Liver (tissue), 9 donors: ENCODE results near the gene AGL. TPM values are rescaled to one million over a fixed set of nuclear protein-coding genes. Genes with fewer than 3 reads are reported as not detected.

ENCODE experiments used
- DNase-seq: peaks from one replicate; pipeline ENCODE4 v3.0.0-alpha.2; 2017; ENCODE audit warnings: low spot score
- H3K27ac ChIP-seq, 2 donors: one replicate each; pipeline ENCODE4 v1.7.0; 2013; ENCODE audit warnings: inconsistent platforms in 2 of 2, low read length in 2 of 2, control low read depth in 1 of 2, low read depth in 1 of 2, mild to moderate bottlenecking in 1 of 2
- H3K27me3 ChIP-seq, 4 donors: one replicate each; pipeline versions ENCODE4 v1.6.1 to v1.7.0; 2013; ENCODE audit warnings: low read length in 3 of 4, inconsistent platforms in 1 of 4, mild to moderate bottlenecking in 1 of 4, moderate library complexity in 1 of 4; ENCODE audit not compliant: control insufficient read depth in 4 of 4, insufficient read depth in 4 of 4
- H3K36me3 ChIP-seq, 4 donors: one replicate each; pipeline versions ENCODE4 v1.6.1 to v1.7.0; 2013; ENCODE audit warnings: low read length in 3 of 4, mild to moderate bottlenecking in 3 of 4, low read depth in 1 of 4, moderate library complexity in 1 of 4; ENCODE audit not compliant: control insufficient read depth in 4 of 4, insufficient read depth in 3 of 4
- H3K4me1 ChIP-seq, 4 donors: one replicate each; pipeline versions ENCODE4 v1.6.1 to v1.7.0; 2013; ENCODE audit warnings: low read length in 3 of 4, mild to moderate bottlenecking in 3 of 4, moderate library complexity in 1 of 4; ENCODE audit not compliant: control insufficient read depth in 4 of 4, insufficient read depth in 4 of 4
- H3K4me3 ChIP-seq, 3 donors: one replicate each; pipeline versions ENCODE4 v1.6.1 to v1.7.0; 2013; ENCODE audit warnings: low read length in 3 of 3, control low read depth in 1 of 3, low read depth in 1 of 3, mild to moderate bottlenecking in 1 of 3
- H3K9ac ChIP-seq, 2 donors: one replicate each; pipeline ENCODE4 v1.7.0; 2013; ENCODE audit warnings: low read length in 2 of 2, mild to moderate bottlenecking in 2 of 2, moderate library complexity in 2 of 2, control low read depth in 1 of 2, low read depth in 1 of 2
- H3K9me3 ChIP-seq, 4 donors: one replicate each; pipeline versions ENCODE4 v1.6.1 to v1.7.0; 2013; ENCODE audit warnings: low read length in 3 of 4; ENCODE audit not compliant: control insufficient read depth in 4 of 4
- ATF3 ChIP-seq: IDR thresholded peaks from 2 replicates; pipeline ENCODE4 v1.6.1; 2016; ENCODE audit warnings: antibody characterized with exemption
- EGR1 ChIP-seq, 2 donors: IDR thresholded peaks; 2 replicates each; pipeline ENCODE4 v1.6.1; 2016 to 2018; ENCODE audit warnings: antibody characterized with exemption in 2 of 2, low read depth in 2 of 2
- FOXA1 ChIP-seq: IDR thresholded peaks from 2 replicates; pipeline ENCODE4 v1.6.1; 2016; ENCODE audit warnings: antibody characterized with exemption
- FOXA2 ChIP-seq: IDR thresholded peaks from 2 replicates; pipeline ENCODE4 v1.6.1; 2016; ENCODE audit warnings: antibody characterized with exemption
- GABPA ChIP-seq, 2 donors: IDR thresholded peaks in 1 of 2; conservative IDR thresholded peaks in 1 of 2; 2 replicates each; pipeline ENCODE4 v1.6.1; 2016; ENCODE audit warnings: antibody characterized with exemption in 2 of 2, mild to moderate bottlenecking in 1 of 2, moderate library complexity in 1 of 2
- JUND ChIP-seq, 2 donors: IDR thresholded peaks; 2 replicates each; pipeline ENCODE4 v1.6.1; 2016; ENCODE audit warnings: antibody characterized with exemption in 2 of 2
- NR2F2 ChIP-seq: IDR thresholded peaks from 2 replicates; pipeline ENCODE4 v1.6.1; 2016; ENCODE audit warnings: antibody characterized with exemption
- RAD21 ChIP-seq, 2 donors: IDR thresholded peaks; 2 replicates each; pipeline ENCODE4 v1.6.1; 2016; ENCODE audit warnings: antibody characterized with exemption in 2 of 2, mild to moderate bottlenecking in 2 of 2
- RXRA ChIP-seq, 2 donors: IDR thresholded peaks; 2 replicates each; pipeline ENCODE4 v1.6.1; 2017 to 2018; ENCODE audit warnings: antibody characterized with exemption in 2 of 2, mild to moderate bottlenecking in 1 of 2
- SP1 ChIP-seq: IDR thresholded peaks from 2 replicates; pipeline ENCODE4 v1.6.1; 2018; ENCODE audit warnings: antibody characterized with exemption, mild to moderate bottlenecking
- YY1 ChIP-seq: IDR thresholded peaks from 2 replicates; pipeline ENCODE4 v1.6.1; 2016; ENCODE audit warnings: antibody characterized with exemption, mild to moderate bottlenecking
- WGBS: extraction: QIAGEN DNeasy Blood & Tissue Kit; methylation state at CpG from one replicate; pipeline ENCODE4 v1.1.7; 2013; 5-methylcytosine and 5-hydroxymethylcytosine counted together
- polyA plus RNA-seq, 2 donors: library from polyadenylated mRNA; stranded (reverse) in 1 of 2; unstranded in 1 of 2; fragments of 200-250 nt in 1 of 2; fragments of >200 nt in 1 of 2; fragmentation: Nextera tagmentation in 1 of 2; extraction: Ambion mirVana in 1 of 2; gene quantifications; one replicate each; pipeline versions ENCODE4 v1.2.1 to v1.2.3, GENCODE V29; 2013 to 2015
- total RNA-seq, 2 donors: library from RNA; depleted of rRNA; stranded (reverse); fragments of >200 nt; gene quantifications; one replicate each; pipeline ENCODE4 v1.2.3, GENCODE V29; 2014
- TF ChIP-seq, protein P1 (sequence below): IDR thresholded peaks from 2 replicates; pipeline ENCODE4 v1.6.1; 2016; ENCODE audit warnings: antibody characterized with exemption
- TF ChIP-seq, protein P2 (sequence below): IDR thresholded peaks from 2 replicates; pipeline ENCODE4 v1.6.1; 2016; ENCODE audit warnings: antibody characterized with exemption
- TF ChIP-seq, protein P3 (sequence below): fragments of 150-350 bp; IDR thresholded peaks from 2 replicates; pipeline ENCODE4 v1.5.1; 2017; ENCODE audit warnings: improper control_type of control experiment, low read depth, low read length; ENCODE audit not compliant: missing input control
- TF ChIP-seq, protein P4 (sequence below): IDR thresholded peaks from 2 replicates; pipeline ENCODE4 v1.6.1; 2016; ENCODE audit warnings: antibody characterized with exemption, mild to moderate bottlenecking
- donor health status: healthy.
- donor health status: healthy.
- donor health status: healthy.
- donor health status: healthy.
- donor health status: healthy.

Gene AGL
- total and polyA plus RNA-seq, 4 donors, result 10.1 to 78.5 (median 19.9) TPM

- H3K27ac ChIP-seq, result no peak overlapping the region
- peak overlapping the region; percentile 37 to 45 for H3K9ac ChIP-seq
- 17% methylated on average over 7 of the region's 7 CpGs for WGBS
- no peaks in the 10 kb centered on the region for H3K27me3 ChIP-seq
- H3K4me1 ChIP-seq, result peaks cover 0 to 4% (median 0%) of the 10 kb centered on the region in 4 donors
- no peak overlapping the region for H3K4me3 ChIP-seq
- H3K9me3 ChIP-seq, result no peaks in the 10 kb centered on the region
- no peaks in the 10 kb centered on the region for H3K36me3 ChIP-seq
- DNase-seq, result no peak
- TF ChIP-seq, protein P1, sequence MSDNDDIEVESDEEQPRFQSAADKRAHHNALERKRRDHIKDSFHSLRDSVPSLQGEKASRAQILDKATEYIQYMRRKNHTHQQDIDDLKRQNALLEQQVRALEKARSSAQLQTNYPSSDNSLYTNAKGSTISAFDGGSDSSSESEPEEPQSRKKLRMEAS, result peak; percentile 33
- no peak for TF ChIP-seq FOXA1
- TF ChIP-seq RAD21 (IDR thresholded peaks at IDR 0.05), result peak; percentile 99
- peak; percentile 45 for TF ChIP-seq FOXA2
- TF ChIP-seq, protein P2, sequence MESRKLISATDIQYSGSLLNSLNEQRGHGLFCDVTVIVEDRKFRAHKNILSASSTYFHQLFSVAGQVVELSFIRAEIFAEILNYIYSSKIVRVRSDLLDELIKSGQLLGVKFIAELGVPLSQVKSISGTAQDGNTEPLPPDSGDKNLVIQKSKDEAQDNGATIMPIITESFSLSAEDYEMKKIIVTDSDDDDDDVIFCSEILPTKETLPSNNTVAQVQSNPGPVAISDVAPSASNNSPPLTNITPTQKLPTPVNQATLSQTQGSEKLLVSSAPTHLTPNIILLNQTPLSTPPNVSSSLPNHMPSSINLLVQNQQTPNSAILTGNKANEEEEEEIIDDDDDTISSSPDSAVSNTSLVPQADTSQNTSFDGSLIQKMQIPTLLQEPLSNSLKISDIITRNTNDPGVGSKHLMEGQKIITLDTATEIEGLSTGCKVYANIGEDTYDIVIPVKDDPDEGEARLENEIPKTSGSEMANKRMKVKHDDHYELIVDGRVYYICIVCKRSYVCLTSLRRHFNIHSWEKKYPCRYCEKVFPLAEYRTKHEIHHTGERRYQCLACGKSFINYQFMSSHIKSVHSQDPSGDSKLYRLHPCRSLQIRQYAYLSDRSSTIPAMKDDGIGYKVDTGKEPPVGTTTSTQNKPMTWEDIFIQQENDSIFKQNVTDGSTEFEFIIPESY, result no peak
- TF ChIP-seq, protein P3, sequence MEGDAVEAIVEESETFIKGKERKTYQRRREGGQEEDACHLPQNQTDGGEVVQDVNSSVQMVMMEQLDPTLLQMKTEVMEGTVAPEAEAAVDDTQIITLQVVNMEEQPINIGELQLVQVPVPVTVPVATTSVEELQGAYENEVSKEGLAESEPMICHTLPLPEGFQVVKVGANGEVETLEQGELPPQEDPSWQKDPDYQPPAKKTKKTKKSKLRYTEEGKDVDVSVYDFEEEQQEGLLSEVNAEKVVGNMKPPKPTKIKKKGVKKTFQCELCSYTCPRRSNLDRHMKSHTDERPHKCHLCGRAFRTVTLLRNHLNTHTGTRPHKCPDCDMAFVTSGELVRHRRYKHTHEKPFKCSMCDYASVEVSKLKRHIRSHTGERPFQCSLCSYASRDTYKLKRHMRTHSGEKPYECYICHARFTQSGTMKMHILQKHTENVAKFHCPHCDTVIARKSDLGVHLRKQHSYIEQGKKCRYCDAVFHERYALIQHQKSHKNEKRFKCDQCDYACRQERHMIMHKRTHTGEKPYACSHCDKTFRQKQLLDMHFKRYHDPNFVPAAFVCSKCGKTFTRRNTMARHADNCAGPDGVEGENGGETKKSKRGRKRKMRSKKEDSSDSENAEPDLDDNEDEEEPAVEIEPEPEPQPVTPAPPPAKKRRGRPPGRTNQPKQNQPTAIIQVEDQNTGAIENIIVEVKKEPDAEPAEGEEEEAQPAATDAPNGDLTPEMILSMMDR, result peak; percentile 69
- TF ChIP-seq, protein P4, sequence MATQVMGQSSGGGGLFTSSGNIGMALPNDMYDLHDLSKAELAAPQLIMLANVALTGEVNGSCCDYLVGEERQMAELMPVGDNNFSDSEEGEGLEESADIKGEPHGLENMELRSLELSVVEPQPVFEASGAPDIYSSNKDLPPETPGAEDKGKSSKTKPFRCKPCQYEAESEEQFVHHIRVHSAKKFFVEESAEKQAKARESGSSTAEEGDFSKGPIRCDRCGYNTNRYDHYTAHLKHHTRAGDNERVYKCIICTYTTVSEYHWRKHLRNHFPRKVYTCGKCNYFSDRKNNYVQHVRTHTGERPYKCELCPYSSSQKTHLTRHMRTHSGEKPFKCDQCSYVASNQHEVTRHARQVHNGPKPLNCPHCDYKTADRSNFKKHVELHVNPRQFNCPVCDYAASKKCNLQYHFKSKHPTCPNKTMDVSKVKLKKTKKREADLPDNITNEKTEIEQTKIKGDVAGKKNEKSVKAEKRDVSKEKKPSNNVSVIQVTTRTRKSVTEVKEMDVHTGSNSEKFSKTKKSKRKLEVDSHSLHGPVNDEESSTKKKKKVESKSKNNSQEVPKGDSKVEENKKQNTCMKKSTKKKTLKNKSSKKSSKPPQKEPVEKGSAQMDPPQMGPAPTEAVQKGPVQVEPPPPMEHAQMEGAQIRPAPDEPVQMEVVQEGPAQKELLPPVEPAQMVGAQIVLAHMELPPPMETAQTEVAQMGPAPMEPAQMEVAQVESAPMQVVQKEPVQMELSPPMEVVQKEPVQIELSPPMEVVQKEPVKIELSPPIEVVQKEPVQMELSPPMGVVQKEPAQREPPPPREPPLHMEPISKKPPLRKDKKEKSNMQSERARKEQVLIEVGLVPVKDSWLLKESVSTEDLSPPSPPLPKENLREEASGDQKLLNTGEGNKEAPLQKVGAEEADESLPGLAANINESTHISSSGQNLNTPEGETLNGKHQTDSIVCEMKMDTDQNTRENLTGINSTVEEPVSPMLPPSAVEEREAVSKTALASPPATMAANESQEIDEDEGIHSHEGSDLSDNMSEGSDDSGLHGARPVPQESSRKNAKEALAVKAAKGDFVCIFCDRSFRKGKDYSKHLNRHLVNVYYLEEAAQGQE, result no peak
- peak in 1 of 2 donors; percentile 55 for TF ChIP-seq EGR1 (IDR thresholded peaks at IDR 0.05; ENCODE audit: low read depth in 2 of 2)
- peak; percentile 9 to 31 for TF ChIP-seq RXRA (IDR thresholded peaks at IDR 0.05)
- no peak for TF ChIP-seq ATF3
Measured at GRCh38 chr1:99808391-99809115, 41.6 kb upstream of the AGL start.

- Histone ChIP-seq H3K4me1 (peaks cover 0 to 4% (median 0%) of the 10 kb centered on the region in 4 donors), H3K36me3 (no peaks in the 10 kb centered on the region), H3K27ac (no peak overlapping the region), H3K9me3 (no peaks in the 10 kb centered on the region), H3K9ac (no peak overlapping the region), H3K4me3 (no peak overlapping the region), H3K27me3 (no peaks in the 10 kb centered on the region)
- TF ChIP-seq, protein P4, result no peak
- no peak for TF ChIP-seq JUND (IDR thresholded peaks at IDR 0.05)
- TF ChIP-seq SP1, result no peak
- TF ChIP-seq RAD21 (IDR thresholded peaks at IDR 0.05), result no peak
- TF ChIP-seq EGR1 (IDR thresholded peaks at IDR 0.05; ENCODE audit: low read depth in 2 of 2), result no peak
- TF ChIP-seq FOXA2, result no peak
- TF ChIP-seq GABPA (IDR thresholded peaks at IDR 0.05 in 1 of 2, conservative IDR thresholded peaks at IDR 0.05 in 1 of 2), result no peak
- TF ChIP-seq ATF3, result no peak
- no peak for TF ChIP-seq YY1
- no peak for TF ChIP-seq NR2F2
- no peak for TF ChIP-seq RXRA (IDR thresholded peaks at IDR 0.05)
- 89% methylated on average over 1 of the region's 1 CpG for WGBS
- no peak for DNase-seq
Measured at GRCh38 chr1:99811075-99811474, 39.1 kb upstream of the AGL start.
